Stomach (tissue), 4 donors: ENCODE measurements around the gene DYRK4.

Source experiments
- CTCF ChIP-seq, 7 experiments: fragments of 450-650 bp in 4 of 7; fragments of 200-600 bp in 3 of 7; sonication (generic) in 3 of 7; IDR thresholded peaks; one replicate each; pipeline ENCODE4 v1.5.1; 2016 to 2019; ENCODE audit warnings: antibody characterized with exemption in 7 of 7, control low read depth in 2 of 7, mild to moderate bottlenecking in 1 of 7
- POLR2A ChIP-seq, 4 donors: fragments of 450-650 bp; IDR thresholded peaks; one replicate each; pipeline ENCODE4 v1.6.1; 2016; ENCODE audit warnings: antibody characterized with exemption in 4 of 4, control low read depth in 2 of 4, mild to moderate bottlenecking in 1 of 4, moderate library complexity in 1 of 4
- POLR2AphosphoS5 ChIP-seq, 3 donors: sonication (generic); formaldehyde crosslinking; IDR thresholded peaks; one replicate each; pipeline ENCODE4 v1.6.1; 2016; ENCODE audit warnings: antibody characterized with exemption in 3 of 3

- TF ChIP-seq CTCF (IDR thresholded peaks at IDR 0.05) (no peak), POLR2AphosphoS5 (IDR thresholded peaks at IDR 0.05) (no peak), POLR2A (IDR thresholded peaks at IDR 0.05) (no peak)
Observed at GRCh38 chr12:4563336-4563735, 1.3 kb downstream of the DYRK4 start.
